ENCODE measurements around the gene SGSH. TPM values are rescaled to one million over a fixed set of nuclear protein-coding genes. Genes with fewer than 3 reads are reported as not detected.

SGSH gene
- total RNA-seq, 1 donor from 2014 or later: 57.8 TPM

GRCh38 chr17:80256034-80256350, 35.9 kb upstream of the SGSH start:
- Histone ChIP-seq H3K27me3 (ENCODE audit: low read depth) (no peaks in the 10 kb centered on the region), H3K36me3 (peaks cover 9% of the 10 kb centered on the region), H3K9me3 (no peaks in the 10 kb centered on the region), H3K27ac (no peak overlapping the region), H3K4me3 (no peak overlapping the region), H3K4me1 (peaks cover 35% of the 10 kb centered on the region)
- intact Hi-C loops (cut with DNase I): no loop called here
- TF ChIP-seq CTCF (IDR thresholded peaks at IDR 0.05): no peak
- no peak for ATAC-seq
- DNase-seq: no peak

GRCh38 chr17:80254396-80255251, 34.5 kb upstream of the SGSH start:
- TF ChIP-seq CTCF (IDR thresholded peaks at IDR 0.05): no peak
- Histone ChIP-seq H3K27ac (peak overlapping the region; percentile 77), H3K36me3 (peaks cover 18% of the 10 kb centered on the region), H3K9me3 (no peaks in the 10 kb centered on the region), H3K4me1 (peaks cover 31% of the 10 kb centered on the region), H3K27me3 (ENCODE audit: low read depth) (no peaks in the 10 kb centered on the region), H3K4me3 (no peak overlapping the region)
- intact Hi-C loops (cut with DNase I): no loop called here
- ATAC-seq (peak; percentile 82 to 88), DNase-seq (no peak)

- TF ChIP-seq CTCF (IDR thresholded peaks at IDR 0.05): no peak
- H3K9me3 ChIP-seq: no peaks in the 10 kb centered on the region
- DNase-seq (no peak), ATAC-seq (peak; percentile 25 to 44)
- no peaks in the 10 kb centered on the region for H3K27me3 ChIP-seq (ENCODE audit: low read depth)
- H3K36me3 ChIP-seq: peaks cover 26% of the 10 kb centered on the region
- intact Hi-C loops (cut with DNase I): no loop called here
- no peak overlapping the region for H3K4me3 ChIP-seq
- H3K4me1 ChIP-seq: peaks cover 28% of the 10 kb centered on the region
- H3K27ac ChIP-seq: peak overlapping the region; percentile 77
Measured at GRCh38 chr17:80253631-80254395, 33.7 kb upstream of the SGSH start.

- intact Hi-C loops (cut with DNase I): no loop called here
- peak; percentile 87 for DNase-seq
- Histone ChIP-seq H3K36me3 (peaks cover 30% of the 10 kb centered on the region), H3K4me3 (no peak overlapping the region), H3K9me3 (no peaks in the 10 kb centered on the region), H3K4me1 (peaks cover 28% of the 10 kb centered on the region), H3K27ac (peak overlapping the region; percentile 15), H3K27me3 (ENCODE audit: low read depth) (no peaks in the 10 kb centered on the region)
- ATAC-seq: peak; percentile 74 to 89
- TF ChIP-seq CTCF (IDR thresholded peaks at IDR 0.05): peak; percentile 69
Measured at GRCh38 chr17:80252871-80253270, 32.7 kb upstream of the SGSH start.

DNA sequence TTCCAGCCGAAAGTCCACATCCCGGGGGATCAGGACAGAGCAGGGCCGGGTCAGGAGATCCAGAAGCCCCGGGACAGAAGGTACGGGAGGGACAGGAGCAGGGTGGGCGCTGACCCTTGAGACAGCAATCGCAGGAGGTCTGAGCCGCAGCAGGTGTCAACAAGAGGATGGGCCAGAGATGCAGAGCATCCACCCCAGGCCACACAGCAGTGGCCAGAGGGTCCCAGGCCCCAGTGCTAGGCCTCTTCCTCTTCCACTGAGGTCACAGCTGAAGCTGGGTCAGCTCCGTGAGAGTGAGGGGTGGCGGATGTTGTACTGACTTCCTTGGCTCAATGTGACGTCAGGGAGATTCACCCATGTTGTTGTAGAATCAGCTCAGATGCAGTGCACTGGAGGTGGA, 31.8 kb upstream of the SGSH start:
- no peak for TF ChIP-seq CTCF (IDR thresholded peaks at IDR 0.05)
- H3K27ac ChIP-seq: no peak overlapping the region
- H3K36me3 ChIP-seq: peaks cover 35% of the 10 kb centered on the region
- peaks cover 28% of the 10 kb centered on the region for H3K4me1 ChIP-seq
- no peaks in the 10 kb centered on the region for H3K27me3 ChIP-seq (ENCODE audit: low read depth)
- no peak overlapping the region for H3K4me3 ChIP-seq
- intact Hi-C loops (cut with DNase I): no loop called here
- DNase-seq (no peak), ATAC-seq (no peak)
- no peaks in the 10 kb centered on the region for H3K9me3 ChIP-seq

Measured in lower lobe of right lung (tissue), 2 donors.